Lung (tissue), 12 donors: ENCODE results near the gene CPSF2. TPM values are rescaled to one million over a fixed set of nuclear protein-coding genes. Genes with fewer than 3 reads are reported as not detected.

Source experiments
- ATAC-seq: fragments of 200-7000 bp; cut with Tn5 transposase; one replicate; pipeline ENCODE4 v1.9.1; 2020; ENCODE audit warnings: moderate number of reproducible peaks; ENCODE audit not compliant: insufficient read depth, low FRiP score
- DNase-seq, 3 donors: peaks; one replicate each; pipeline ENCODE4 v3.0.0-alpha.2; 2013 to 2017
- H3K27ac ChIP-seq, 2 donors: one replicate each; pipeline ENCODE4 v1.5.1; 2013; ENCODE audit warnings: mild to moderate bottlenecking in 2 of 2, moderate library complexity in 2 of 2, control low read depth in 1 of 2, inconsistent platforms in 1 of 2, low read depth in 1 of 2, low read length in 1 of 2
- H3K27me3 ChIP-seq, 3 donors: one replicate each; pipeline ENCODE4 v1.5.1; 2013; ENCODE audit warnings: low read length in 2 of 3; ENCODE audit not compliant: control insufficient read depth in 3 of 3, insufficient read depth in 3 of 3
- H3K36me3 ChIP-seq, 4 donors: one replicate each; pipeline ENCODE4 v1.5.1; 2013; ENCODE audit warnings: low read length in 4 of 4, mild to moderate bottlenecking in 1 of 4, moderate library complexity in 1 of 4; ENCODE audit not compliant: control insufficient read depth in 4 of 4, insufficient read depth in 4 of 4
- H3K4me1 ChIP-seq, 5 donors: one replicate each; pipeline ENCODE4 v1.5.1; 2013; ENCODE audit warnings: low read length in 5 of 5, mild to moderate bottlenecking in 2 of 5, moderate library complexity in 1 of 5; ENCODE audit not compliant: control insufficient read depth in 5 of 5, insufficient read depth in 5 of 5
- H3K4me3 ChIP-seq: one replicate; pipeline ENCODE4 v1.5.1; 2013; ENCODE audit warnings: mild to moderate bottlenecking, control low read depth, moderate library complexity
- H3K9ac ChIP-seq, 2 donors: one replicate each; pipeline ENCODE4 v1.5.1; 2013; ENCODE audit warnings: low read length in 2 of 2, control low read depth in 1 of 2; ENCODE audit not compliant: insufficient read depth in 1 of 2
- H3K9me3 ChIP-seq, 4 donors: one replicate each; pipeline ENCODE4 v1.5.1; 2013; ENCODE audit warnings: low read length in 3 of 4, mild to moderate bottlenecking in 1 of 4, moderate library complexity in 1 of 4; ENCODE audit not compliant: control insufficient read depth in 4 of 4, insufficient read depth in 3 of 4
- CTCF ChIP-seq: IDR thresholded peaks from 2 replicates; pipeline ENCODE4 v1.5.1; 2012; ENCODE audit warnings: mild to moderate bottlenecking; ENCODE audit errors: control extremely low read depth, extremely low read depth
- WGBS, 2 donors: extraction: QIAGEN DNeasy Blood & Tissue Kit; methylation state at CpG; one replicate each; pipeline ENCODE4 v1.1.7; 2013; 5-methylcytosine and 5-hydroxymethylcytosine counted together
- polyA plus RNA-seq, 2 donors: library from polyadenylated mRNA; stranded (reverse); fragments of 200-250 nt; gene quantifications; one replicate each; pipeline ENCODE4 v1.2.1, GENCODE V29; 2013
- total RNA-seq, 2 donors: library from RNA; depleted of rRNA in 1 of 2; stranded (reverse); fragments of >200 nt in 1 of 2; gene quantifications; one replicate each; pipeline ENCODE4 v1.2.1, GENCODE V29; 2014 to 2021
- donor health status: control.
- donor health status: control.
- donor health status: Bipolar disorder and iron deficiency.
- donor health status: healthy.
- donor health status: DM: yes; HTN: yes; CAD: no.

Gene CPSF2
- total and polyA plus RNA-seq, 4 donors, result 6.1 to 49.6 (median 24.1) TPM

- 50 to 78% methylated on average over 5 of the region's 5 CpGs for WGBS, 2 donors
- no peak for TF ChIP-seq CTCF
- H3K27me3 ChIP-seq, result no peaks in the 10 kb centered on the region
- ATAC-seq (no peak), DNase-seq (no peak)
- H3K36me3 ChIP-seq, result no peaks in the 10 kb centered on the region
- no peak overlapping the region for H3K4me3 ChIP-seq
- H3K4me1 ChIP-seq, result no peaks in the 10 kb centered on the region
- no peak overlapping the region for H3K27ac ChIP-seq
- no peak overlapping the region for H3K9ac ChIP-seq
- H3K9me3 ChIP-seq, result no peaks in the 10 kb centered on the region
These were observed 93.8 kb downstream of the CPSF2 start for GRCh38 chr14:92215579-92215978.

- no peak overlapping the region for H3K4me3 ChIP-seq
- no peaks in the 10 kb centered on the region for H3K9me3 ChIP-seq
- H3K9ac ChIP-seq, result no peak overlapping the region
- no peak overlapping the region for H3K27ac ChIP-seq
- H3K4me1 ChIP-seq, result no peaks in the 10 kb centered on the region
- peak in 2 of 3 donors; percentile 42 to 65 for DNase-seq
- no peaks in the 10 kb centered on the region for H3K36me3 ChIP-seq
- peaks cover 0 to 2% (median 0%) of the 10 kb centered on the region in 3 donors for H3K27me3 ChIP-seq
- no peak for ATAC-seq
- 45 to 55% methylated on average over 1 of the region's 1 CpG for WGBS, 2 donors
- no peak for TF ChIP-seq CTCF
These were observed 96.2 kb downstream of the CPSF2 start for GRCh38 chr14:92217936-92218335.

Other genes starting within 250 kb of the CPSF2 start
- gene FBLN5, start 174.3 kb upstream of the CPSF2 start, total RNA-seq, result 10 to 100 TPM; 79.4 to 83.0 TPM
- gene FBLN5, start 174.3 kb upstream of the CPSF2 start, polyA plus RNA-seq, result 10 to 100 TPM; 43.1 to 64.7 TPM
- 10 to 100 TPM; 47.9 to 56.4 TPM for gene TRIP11, start 81.9 kb upstream of the CPSF2 start, total RNA-seq
- gene TRIP11, start 81.9 kb upstream of the CPSF2 start, polyA plus RNA-seq, result 1 to 10 TPM; 4.0 to 6.6 TPM
- gene ATXN3, start 15.4 kb upstream of the CPSF2 start, total RNA-seq, result 10 to 100 TPM; 25.6 to 68.1 TPM
- gene ATXN3, start 15.4 kb upstream of the CPSF2 start, polyA plus RNA-seq, result 10 to 100 TPM; 13.7 to 16.9 TPM
- gene NDUFB1, start 263 bp upstream of the CPSF2 start, total RNA-seq, result 100 to 1,000 TPM; 108 to 173 TPM
- gene NDUFB1, start 263 bp upstream of the CPSF2 start, polyA plus RNA-seq, result 1,000 to 10,000 TPM in 1 of 2 donors, 100 to 1,000 TPM in 1; 309 to 1,169 TPM
- gene SLC24A4, start 201.2 kb downstream of the CPSF2 start, total RNA-seq, result 1 to 10 TPM; 1.1 to 2.4 TPM
- gene SLC24A4, start 201.2 kb downstream of the CPSF2 start, polyA plus RNA-seq, result under 1 TPM; 0.47 to 0.97 TPM